GM19324 (cell line): ENCODE results near the gene AGPAT1.
"Not testable (repeated sequence)": the region's sequence is repeated elsewhere in the genome, so short reads cannot be mapped to it uniquely, and the experiment has no call there.

ENCODE experiments used
- ATAC-seq: cut with Tn5 transposase; IDR thresholded peaks from one replicate; pipeline ENCODE4 v1.9.1; 2021; ENCODE audit warnings: mild to moderate bottlenecking, moderate library complexity; ENCODE audit not compliant: unreplicated experiment, low FRiP score

AGPAT1 gene

GRCh38 chr6:32151181-32151862, 24.6 kb downstream of the AGPAT1 start:
- no peak for ATAC-seq

- no peak for ATAC-seq
Measured at GRCh38 chr6:32149932-32150870, 25.7 kb downstream of the AGPAT1 start.

- ATAC-seq, result no peak
Measured at GRCh38 chr6:32149092-32149755, 26.7 kb downstream of the AGPAT1 start.

DNA sequence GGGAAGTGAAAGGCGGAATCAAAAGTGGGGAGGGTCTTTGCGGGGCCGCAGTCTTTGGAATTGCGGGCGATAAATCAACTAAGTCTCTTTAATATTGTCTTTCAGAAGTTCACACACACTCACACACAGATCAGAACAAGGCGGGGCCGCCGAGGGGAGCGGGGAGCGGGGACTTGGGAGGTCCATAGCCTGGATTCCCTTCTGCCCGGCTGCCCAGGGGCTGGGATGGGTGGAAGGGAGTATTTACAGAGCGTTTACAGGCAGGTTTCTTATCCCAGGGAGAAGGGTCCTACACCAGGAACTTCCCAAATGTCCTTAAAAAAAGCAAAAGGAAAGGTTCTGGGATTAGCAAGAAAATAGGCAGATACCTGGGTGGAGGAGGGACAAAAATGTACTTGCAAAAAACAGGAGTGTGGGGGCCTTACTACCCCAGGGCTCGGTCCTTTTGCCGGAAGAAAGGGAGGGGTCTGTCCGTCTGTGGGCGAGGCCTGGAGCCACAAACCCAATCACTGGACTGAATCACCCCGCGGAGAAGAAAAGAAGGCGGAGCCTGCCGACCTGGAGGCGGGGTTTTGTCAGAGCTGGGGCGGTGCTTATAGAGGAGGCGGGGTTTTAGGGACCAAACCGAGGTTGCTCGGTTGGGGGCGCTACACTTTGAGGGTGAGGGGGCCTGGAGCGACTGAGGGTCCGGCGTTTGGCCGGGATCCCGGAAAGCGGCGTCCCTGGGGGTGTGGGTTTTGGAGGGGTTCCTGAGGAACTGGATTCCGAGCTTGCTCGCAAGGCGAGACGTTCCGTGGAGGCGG, 27.4 kb downstream of the AGPAT1 start:
- ATAC-seq, result no peak

DNA sequence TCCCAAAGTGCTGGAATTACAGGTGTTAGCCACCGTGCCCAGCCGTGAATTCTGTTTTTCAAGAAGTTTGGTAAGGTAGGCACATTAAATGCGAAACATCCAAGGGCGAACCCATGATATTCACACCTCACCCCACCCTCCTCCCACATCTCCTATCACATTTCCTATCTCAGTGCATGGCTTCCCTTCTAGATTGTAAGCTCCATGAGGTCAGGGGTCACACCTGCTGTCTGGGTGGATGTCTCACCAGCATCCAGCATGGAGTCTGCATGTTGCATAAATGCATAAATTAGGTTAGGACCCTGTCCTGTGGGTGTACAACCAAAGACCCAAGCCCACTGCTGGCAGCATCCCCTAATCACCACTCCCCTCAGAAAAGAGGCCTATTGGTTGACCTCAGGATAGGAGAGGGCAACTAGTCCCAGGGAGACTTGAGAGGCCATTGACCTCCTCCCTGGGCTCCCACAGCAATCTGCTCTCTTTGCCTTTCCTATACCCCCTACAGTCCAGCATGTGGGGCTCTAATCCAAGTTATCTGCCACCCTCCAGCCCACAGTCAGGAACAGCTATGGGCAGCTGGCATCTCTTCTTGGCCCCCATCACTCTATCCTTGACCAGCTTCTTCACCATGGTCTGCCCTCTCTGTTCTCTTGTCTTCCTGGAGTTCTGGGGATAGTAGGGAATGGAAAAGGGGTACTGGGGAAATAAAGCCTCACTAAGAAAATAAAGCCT, 28.3 kb downstream of the AGPAT1 start:
- no peak for ATAC-seq

DNA sequence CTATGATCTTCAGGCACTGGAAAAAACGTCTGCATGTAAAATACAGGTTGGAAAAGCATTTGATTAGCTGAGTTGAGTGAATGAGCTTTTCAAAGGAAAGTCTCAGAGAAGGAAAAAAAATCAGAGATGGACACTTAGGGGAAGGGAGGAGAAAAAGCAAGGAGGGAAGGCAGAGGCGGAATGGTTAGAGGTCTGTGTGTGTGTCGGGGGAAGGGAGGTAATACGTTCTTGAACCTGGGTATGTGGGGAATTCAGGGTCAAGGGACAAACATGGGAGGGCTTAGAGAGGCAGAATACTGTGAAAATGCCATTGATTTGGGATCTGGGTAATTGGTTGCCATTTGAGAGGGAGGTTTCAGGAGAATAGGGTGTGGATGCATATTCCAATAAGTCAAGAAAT, 29.2 kb downstream of the AGPAT1 start:
- ATAC-seq, result no peak

GRCh38 chr6:32146287-32146686, 29.6 kb downstream of the AGPAT1 start:
- ATAC-seq, result no peak

DNA sequence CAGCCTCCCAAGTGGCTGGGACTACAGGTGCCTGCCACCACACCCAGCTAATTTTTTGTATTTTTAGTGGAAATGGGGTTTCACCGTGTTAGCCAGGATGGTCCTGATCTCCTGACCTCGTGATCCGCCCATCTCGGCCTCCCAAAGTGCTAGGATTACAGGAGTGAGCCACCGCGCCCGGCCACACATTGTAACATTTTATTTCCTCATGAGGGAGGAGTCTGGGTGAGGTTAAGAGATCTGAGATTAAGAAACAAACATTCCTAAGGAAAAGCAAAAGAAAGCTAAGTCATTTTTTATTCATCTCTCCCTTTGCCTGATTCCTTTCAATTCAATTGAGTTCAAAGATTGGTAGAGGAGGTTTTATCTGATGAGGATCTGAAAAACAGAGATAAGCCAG, 31.6 kb downstream of the AGPAT1 start:
- ATAC-seq, result not testable (repeated sequence)

DNA sequence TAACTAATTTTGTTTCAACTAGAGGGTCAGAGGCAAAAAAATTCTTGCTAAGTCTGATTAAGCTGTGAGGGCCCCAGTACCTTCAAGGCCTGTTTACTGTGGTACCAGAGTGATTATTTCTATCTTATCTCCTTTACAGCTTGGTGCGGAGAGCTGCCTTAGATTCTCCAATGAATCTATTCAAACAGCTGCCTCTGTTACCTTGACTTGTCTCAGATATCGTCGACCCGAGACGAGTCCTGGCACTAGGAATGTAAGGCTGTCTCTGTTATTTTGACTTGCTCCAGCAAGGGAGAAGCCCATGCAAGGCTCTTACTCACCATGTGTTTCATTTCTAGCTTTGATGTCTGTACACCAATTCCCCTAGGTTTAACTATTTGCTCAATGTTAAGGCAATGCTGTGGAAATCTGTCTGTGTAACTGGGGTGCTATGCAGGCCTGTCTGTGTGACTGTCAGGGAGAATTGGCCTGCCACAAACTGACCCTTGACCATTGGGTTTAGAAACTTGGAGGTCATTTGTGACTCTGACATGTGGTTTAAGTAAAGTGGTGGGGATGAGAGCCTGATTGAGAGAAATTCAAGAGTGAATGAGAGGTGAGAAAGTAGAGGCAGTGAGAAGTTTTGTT, 35.4 kb downstream of the AGPAT1 start:
- ATAC-seq, result no peak

DNA sequence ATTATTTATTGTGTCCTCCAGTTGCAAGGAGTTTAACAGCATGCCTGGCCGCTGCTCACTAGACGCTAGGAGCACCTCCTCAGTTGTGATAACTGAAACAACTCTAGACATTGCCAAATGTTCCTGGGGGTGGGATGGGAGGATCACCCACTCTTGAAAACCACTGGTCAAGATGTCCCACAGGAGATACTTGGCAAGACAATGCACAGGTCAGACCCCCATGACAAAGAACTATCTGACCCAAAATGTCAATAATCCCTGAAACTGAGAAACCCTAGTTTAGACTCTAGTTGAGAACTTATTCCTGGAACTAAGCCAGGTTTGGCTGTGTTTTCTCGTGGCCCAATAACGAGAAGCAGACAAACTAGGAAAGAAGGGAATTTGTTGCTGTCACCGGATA, 36.3 kb downstream of the AGPAT1 start:
- ATAC-seq, result no peak

- ATAC-seq, result no peak
Measured at GRCh38 chr6:32137454-32137853, 38.4 kb downstream of the AGPAT1 start.

- no peak for ATAC-seq
Measured at GRCh38 chr6:32133786-32134185, 42.1 kb downstream of the AGPAT1 start.

GRCh38 chr6:32132110-32132509, 43.8 kb downstream of the AGPAT1 start:
- no peak for ATAC-seq

DNA sequence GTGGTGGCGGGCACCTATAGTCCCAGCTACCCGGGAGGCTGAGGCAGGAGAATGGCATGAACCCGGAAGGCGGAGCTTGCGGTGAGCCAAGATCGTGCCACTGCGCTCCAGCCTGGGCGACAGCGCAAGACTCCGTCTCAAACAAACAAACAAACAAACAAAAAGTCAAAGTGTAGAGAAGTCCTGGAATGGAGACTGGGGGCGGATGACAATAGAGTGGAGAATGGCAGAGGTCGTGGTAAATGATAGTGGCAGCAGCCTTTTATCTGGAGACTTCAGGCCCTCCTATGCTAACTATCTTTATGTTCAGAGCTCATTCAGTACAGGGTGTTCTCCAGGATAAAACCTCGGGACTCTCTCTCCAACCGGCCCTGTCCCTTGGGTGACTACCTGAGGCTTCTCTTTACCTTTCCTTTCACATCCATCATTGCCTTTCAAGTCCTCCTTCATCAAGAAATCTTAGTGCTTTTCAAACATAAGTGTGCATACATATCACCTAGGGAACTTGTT, 44.4 kb downstream of the AGPAT1 start:
- ATAC-seq, result no peak

- no peak for ATAC-seq
Measured at GRCh38 chr6:32129297-32130088, 46.4 kb downstream of the AGPAT1 start.

DNA sequence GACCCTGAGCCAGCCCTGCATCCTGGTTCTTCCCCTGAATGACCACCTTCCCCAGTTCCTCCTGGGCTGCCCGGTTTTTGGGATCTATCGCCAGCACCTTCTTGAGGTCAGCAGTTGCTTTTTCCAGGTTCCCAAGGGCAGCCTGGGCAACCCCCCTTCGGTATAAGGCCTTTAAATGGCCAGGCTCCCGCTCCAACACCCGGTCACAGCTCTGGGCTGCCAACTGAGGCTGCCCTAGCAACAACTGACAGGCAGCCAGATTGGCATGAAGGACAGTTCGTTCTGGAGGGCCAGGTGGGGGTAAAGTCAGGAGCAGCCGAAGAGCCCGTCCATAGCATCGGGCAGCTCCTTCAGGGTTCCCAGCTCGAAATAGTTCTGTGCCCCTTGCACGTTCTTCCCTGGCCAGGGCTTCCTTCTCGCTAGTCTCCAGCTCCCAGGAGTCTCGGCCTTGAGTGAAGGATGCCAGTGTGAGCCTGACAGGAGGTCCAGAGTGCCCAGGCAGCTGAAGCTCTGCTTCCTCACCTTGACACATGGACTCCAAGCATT, 47.1 kb downstream of the AGPAT1 start:
- ATAC-seq, result no peak

DNA sequence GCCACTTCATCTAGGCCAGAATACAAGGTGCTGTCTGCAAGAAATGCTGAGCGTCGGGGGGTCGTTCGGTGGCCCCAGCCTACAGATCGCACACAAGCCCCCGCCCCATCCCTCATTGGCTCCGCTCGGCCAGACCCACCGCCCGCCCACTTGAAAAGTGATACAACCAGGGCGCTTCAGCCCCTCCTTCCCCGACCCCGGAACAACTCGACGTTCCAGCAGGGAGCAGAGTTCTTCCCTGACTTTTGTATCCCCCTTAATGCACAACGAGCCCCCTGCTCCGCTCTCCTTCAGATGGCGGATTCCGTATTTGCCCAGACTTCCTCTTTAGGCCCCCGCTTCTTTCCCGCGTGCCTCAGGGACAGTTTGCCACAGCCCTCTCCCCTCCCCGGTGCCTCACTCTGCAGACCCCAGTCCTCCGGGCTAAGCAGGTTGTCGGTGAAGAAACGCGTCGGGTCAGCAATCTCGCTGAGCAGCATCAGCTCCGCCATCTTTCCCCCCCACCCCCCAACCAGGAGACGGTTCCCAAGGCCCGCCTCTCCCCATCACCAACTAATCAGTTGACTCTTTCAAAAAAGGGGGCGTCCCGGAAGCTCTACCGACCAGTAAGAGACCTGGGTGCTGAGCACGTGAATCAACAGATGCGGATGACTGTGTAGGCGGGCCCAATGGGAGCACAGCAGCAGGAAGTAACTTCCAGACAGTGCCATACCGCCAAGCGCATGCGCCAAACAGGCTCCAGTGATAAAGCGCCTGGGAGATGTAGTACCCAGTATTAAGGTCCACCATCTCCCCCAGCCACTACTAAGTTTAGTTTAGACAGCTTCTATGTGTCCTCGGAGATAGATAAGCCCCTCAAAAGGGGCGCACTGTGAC, 47.9 kb downstream of the AGPAT1 start, which contains the start of gene ATF6B:
Gene ATF6B (minus strand): TSS at position 530 of the 876 bp plus-strand sequence. CDS start 39 bp downstream, at position 491.
- ATAC-seq, result peak; percentile 79
